Activated effector memory CD4-positive, alpha-beta T cell treated with anti-CD3 and anti-CD28 coated beads, Interleukin-2, amount 50 U/mL, for 16 hours (primary cell): ENCODE results near the gene MTUS2.

Experiments
- DNase-seq: peaks from one replicate; pipeline ENCODE4 v3.0.0-alpha.2; 2020

The MTUS2 gene

DNA sequence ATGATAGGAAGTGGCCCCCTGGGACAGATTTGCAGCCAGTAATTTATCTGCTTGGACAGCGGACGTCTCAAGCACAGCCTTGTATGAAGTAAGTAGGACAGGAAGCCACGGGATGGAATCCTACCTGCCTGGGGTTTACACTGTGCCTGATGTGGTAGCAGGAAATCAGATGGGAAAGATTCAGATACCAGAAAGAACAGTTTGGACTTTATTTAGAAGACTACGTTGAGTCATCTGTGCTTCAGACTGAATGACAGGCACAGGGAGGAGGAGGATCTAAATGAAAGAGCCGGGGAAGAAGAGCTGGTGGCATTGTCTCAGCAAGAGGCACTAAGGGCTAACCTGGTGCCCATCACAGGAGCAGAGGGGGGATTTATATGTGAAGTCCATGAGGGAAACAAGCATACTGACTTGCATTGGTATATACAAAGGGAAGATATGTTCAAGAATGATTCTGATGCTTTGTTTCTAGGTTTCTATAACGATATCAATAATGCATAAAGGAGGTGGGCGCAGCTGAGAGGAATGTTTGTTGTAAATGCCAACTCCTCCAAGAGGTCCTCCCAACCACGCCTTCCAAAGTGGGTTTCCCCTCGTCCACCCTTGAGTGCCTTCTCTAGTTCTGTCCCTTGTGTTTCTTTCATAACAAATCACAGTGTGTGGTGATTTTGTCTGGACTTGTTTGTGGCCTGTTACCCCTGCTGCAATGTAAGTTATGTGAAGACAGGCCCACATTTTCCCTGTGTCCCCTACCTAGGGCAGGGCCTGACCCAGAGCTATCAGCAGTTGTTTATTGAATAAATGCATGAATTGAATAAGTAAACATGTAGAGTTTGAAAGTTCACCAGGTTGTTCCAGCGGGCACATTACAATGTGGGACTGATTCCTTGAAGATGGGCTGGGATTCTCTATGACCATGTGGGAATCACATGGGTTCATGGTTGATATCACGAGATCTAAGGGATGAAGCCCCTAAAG is 446.9 kb downstream of the MTUS2 start:
- no peak for DNase-seq

DNA sequence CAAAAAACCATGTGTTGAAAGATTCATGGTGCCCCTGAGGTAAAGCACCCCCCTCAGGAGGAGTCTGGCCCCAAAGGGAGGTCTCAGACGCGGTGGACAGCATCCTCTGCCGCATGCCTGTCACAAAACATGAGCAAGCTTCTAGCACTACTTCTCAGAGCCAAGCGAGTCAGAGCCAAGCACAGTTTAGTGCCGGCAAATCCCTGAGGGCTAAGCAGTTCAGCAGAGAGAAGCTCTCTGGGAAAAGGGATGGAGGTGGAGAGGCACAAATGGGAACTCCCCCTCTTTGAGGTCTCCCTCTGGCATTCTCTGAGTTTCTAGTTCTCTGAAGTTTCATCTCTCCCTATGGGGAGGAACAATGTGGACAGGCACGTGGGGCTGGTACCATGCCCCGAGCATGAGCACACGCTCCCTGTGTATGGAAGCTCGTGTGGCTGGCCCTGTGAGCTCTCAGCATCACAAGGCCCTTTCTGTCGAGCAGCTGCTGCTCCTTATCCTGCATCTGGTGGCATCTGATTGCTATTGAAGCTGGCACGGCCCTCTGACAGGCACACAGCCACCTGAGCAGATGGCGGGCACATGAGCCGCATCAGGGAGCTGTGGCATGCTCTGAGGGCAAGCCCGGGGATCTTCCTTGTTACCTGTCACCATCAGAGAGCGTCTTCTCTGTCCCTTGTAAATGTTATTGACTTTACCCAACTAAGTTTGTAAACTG is 450.3 kb downstream of the MTUS2 start:
- DNase-seq: no peak

GRCh38 chr13:29271606-29272005 is 451.5 kb downstream of the MTUS2 start:
- no peak for DNase-seq

- no peak for DNase-seq
Observed at GRCh38 chr13:29279356-29280254, 459.5 kb downstream of the MTUS2 start.

DNA sequence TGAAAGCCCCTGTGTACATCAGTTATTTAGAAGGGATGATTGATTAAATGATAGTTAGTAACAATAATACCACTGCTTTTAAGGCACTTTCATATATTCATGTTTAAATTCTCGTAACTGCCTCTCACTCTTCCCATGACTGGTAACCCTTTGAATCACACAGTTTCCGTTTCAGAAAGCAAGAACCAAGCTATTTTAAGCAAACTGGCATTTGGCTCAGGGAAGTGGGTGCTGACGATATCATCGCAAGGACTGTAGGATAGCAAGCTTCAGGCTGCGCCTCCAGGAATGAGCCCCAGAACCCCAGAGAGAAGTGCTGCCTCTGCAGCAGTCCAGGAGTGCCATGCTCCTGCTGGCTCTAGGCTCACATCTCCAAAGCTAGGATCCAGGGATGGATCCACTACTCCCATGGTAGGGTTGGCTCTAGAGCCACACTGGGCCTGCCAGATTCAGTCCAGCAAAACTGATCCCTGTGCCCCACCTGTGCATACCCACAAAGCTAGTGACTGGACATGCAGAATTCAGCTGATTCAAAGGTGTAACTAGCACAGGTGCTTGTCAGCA is 461.9 kb downstream of the MTUS2 start:
- no peak for DNase-seq

GRCh38 chr13:29284726-29285125 is 464.6 kb downstream of the MTUS2 start:
- DNase-seq: no peak

- DNase-seq: no peak
Observed at GRCh38 chr13:29287237-29287636, 467.1 kb downstream of the MTUS2 start.

- DNase-seq: no peak
Observed at GRCh38 chr13:29292045-29292444, 471.9 kb downstream of the MTUS2 start.

DNA sequence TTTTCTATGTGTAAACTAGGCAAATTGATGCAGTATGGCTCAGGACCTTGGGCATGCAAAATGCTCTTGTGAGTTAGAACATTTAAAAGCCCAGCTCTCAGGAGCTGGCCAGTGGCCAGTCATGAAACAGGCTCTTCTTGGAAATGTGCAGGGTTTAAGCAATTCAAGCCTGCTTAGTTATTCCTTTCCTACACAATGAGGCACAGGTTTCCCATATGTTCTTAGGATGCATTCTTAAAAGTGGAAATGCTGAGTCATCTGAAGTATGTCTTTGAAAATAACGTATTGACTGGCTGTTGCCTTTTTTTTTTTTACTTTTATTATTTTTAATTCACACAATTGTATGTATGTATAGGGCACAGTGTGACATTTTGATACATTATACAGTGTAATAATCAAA is 474.7 kb downstream of the MTUS2 start:
- no peak for DNase-seq

GRCh38 chr13:29301027-29301426 is 480.9 kb downstream of the MTUS2 start:
- DNase-seq: no peak

DNA sequence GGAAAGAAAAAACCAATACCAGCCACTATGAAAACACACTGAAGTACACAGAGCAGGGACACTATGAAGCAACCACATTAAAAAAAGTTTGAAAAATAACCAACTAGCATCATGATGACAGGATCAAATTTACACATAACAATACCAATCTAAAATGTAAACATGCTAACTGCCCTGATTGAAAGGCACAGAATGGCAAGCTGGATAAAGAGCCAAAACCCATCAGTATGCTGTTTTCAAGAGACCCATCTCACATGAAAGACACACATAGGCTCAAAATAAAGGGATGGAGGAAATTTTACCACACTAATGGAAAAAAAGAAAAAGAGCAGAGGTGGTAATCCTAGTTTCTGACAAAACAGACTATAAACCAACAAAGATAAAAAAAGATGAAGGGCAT is 484.0 kb downstream of the MTUS2 start:
- no peak for DNase-seq

DNA sequence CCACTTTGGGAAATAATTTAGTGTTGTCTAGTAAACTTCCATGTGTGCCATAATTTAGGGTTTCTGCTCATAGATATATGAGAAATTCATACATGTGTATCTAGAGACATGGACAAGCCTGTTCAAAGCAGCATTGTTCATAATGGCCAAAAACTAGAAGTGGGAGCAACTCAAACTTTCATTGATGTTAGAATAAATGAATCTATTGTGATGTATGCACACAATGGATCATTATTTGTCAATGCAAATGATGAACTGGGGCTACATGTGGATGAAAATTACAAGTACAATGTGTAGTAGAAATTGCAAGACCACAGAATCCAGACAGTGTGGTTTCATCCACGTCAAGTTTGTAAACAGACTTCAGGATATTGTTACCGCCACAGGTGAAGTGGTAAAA is 490.7 kb downstream of the MTUS2 start:
- no peak for DNase-seq

DNA sequence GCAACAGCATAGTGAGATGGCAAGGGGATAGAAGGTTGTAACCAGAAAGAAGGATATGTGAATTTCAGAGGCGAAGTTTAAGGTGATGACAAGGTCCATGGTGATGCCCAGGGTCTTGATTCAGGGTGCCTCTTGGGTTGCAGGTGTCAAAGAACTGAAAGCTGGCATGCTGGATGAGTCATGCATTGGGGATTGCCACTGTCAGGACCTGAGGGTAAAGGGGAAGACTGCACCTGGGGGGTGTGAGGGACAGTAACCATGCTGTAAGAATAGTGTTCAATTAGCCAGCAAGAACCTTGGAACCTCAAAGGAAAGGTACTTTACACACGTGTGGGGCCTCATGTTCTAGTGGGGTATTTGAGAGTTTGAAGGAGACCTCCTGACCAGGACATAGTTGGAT is 495.7 kb downstream of the MTUS2 start:
- DNase-seq: no peak

GRCh38 chr13:29317828-29318227 is 497.7 kb downstream of the MTUS2 start:
- no peak for DNase-seq

GRCh38 chr13:29318741-29319140 is 498.6 kb downstream of the MTUS2 start:
- DNase-seq: no peak

GRCh38 chr13:29319451-29319850 is 499.3 kb downstream of the MTUS2 start:
- no peak for DNase-seq

DNA sequence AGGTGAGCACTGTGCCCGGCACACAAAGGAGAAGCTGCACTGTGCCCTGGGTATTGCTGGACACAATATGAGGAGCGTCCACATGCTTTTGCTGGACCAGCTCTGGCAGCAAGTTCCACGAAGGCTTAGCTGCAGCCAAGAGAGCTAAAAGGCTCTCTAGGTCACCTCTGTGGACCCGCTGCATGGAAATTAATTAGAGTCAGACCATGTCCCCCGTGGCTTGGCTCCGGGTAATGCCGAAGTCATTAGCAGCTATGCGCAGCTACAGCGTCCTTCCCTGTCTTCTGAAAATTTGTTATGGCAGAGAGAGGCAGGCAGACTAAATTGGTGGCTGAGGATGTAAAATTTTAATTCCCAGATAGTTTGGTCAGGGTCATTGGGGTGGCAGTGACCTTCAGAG is 503.8 kb downstream of the MTUS2 start:
- no peak for DNase-seq

GRCh38 chr13:29324601-29325000 is 504.5 kb downstream of the MTUS2 start:
- DNase-seq: no peak

- DNase-seq: no peak
Observed at GRCh38 chr13:29328501-29328900, 508.4 kb downstream of the MTUS2 start.

GRCh38 chr13:29336356-29336755 is 516.2 kb downstream of the MTUS2 start:
- no peak for DNase-seq

GRCh38 chr13:29339386-29340272 is 519.5 kb downstream of the MTUS2 start:
- DNase-seq: no peak
